HG03520 (cell line): ENCODE measurements around the gene SLC27A4.
"Not testable (repeated sequence)": the region's sequence is repeated elsewhere in the genome, so short reads cannot be mapped to it uniquely, and the experiment has no call there.

Experiments used
- ATAC-seq: cut with Tn5 transposase; IDR thresholded peaks from one replicate; pipeline ENCODE4 v1.9.1; 2021; ENCODE audit warnings: mild to moderate bottlenecking, moderate library complexity; ENCODE audit not compliant: unreplicated experiment

Gene SLC27A4

GRCh38 chr9:128323791-128324190 is 16.5 kb upstream of the SLC27A4 start:
- ATAC-seq, result no peak

- no peak for ATAC-seq
Observed at GRCh38 chr9:128324401-128324800, 15.9 kb upstream of the SLC27A4 start.

DNA sequence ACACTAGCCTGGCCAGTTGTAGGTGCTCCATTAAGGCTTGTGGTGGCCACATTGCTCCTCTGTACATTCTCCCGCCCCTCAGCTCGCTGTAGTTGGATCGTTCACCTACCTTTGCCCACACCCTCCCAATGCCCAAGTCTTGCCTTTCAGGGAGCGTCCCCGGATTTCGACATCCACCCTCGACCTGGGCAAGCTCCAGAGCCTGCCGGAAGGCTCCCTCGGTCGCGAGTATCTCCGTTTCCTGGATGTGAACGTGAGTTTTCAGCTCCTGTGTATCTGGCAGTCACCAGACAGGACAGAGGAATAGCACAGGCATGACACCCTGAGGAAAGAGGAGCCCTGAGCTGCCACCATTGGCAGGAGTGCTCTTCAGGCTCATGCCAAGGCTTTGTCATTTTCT is 14.7 kb upstream of the SLC27A4 start:
- ATAC-seq, result no peak

- ATAC-seq, result no peak
Observed at GRCh38 chr9:128333451-128333869, 6.9 kb upstream of the SLC27A4 start.

DNA sequence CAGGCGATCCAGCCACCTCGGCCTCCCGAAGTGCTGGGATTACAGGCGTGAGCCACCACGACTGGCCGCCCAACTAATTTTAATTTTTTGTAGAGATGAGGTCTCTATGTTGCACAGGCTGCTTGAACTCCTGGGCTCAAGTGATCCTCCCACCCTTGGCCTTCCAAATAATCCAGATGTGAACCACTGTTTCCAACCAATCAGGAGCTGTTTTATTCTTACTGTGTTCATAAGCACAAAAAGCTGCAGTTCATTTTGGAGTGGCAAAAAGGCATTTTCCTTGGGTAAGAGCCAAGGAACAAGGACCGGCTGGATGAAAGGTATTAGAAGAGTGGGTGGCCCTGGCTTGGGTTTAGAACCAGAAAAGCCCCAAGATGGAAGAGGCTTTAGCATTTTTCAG is 5.2 kb upstream of the SLC27A4 start:
- ATAC-seq, result no peak

DNA sequence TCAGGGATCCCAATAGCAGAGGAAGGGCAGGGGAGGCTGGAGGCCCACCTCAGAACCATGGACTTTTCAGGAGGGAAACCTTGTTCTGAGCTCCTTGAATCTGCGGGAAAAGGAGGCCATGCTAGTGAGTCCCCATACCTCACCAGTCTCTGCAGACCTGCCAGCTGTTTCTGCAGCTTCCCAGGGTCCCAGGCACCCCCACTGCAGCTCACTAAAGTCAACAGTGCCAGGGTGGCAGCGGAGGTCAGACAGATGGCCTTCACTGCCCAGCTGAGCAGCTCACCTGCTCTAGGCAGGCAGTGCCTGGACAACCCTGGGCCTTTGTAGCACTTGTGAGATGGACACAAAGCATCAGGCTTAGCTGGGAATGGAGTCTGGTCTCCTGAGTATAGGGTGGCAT is 4.4 kb upstream of the SLC27A4 start:
- no peak for ATAC-seq

GRCh38 chr9:128337936-128338335 is 2.4 kb upstream of the SLC27A4 start:
- ATAC-seq, result no peak

- not testable (repeated sequence) for ATAC-seq
Observed at GRCh38 chr9:128338852-128339614, 1.3 kb upstream of the SLC27A4 start.

DNA sequence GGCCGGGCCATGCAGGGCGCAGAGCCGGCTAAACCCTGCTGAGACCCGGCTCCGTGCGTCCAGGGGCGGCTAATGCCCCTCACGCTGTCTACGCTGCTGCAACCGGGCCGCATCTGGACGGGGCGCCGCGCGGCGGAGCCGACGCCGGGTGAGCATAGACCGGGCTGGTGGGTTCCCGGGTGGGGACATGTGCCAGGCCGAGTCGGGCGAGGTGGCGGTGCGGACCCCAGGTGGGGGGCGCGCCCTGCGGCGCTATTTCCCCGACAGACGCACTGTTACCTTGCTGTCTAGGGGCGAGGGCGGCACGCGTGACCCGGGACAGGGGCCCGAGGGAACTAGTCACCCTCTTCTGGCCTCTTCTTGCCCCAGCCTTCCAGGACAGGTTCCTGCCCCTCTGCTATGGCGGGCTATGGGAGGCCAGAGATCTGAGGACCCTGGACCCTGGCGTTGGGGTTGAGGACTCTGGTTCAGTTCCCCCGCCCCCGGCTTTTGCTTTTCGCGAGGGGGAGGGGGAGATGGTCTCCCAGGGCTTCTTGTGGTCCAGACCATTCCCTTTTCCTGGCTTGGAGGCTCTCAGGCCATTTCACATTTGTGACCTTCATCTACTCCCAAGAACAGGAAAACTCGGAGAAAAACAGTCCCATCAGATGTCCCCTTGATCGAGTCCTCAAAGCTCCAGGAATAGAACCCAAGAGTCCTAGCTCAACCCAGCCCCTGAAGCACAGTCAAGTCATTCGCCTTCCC is 536 bp downstream of the SLC27A4 start:
- ATAC-seq, result peak; percentile 23

DNA sequence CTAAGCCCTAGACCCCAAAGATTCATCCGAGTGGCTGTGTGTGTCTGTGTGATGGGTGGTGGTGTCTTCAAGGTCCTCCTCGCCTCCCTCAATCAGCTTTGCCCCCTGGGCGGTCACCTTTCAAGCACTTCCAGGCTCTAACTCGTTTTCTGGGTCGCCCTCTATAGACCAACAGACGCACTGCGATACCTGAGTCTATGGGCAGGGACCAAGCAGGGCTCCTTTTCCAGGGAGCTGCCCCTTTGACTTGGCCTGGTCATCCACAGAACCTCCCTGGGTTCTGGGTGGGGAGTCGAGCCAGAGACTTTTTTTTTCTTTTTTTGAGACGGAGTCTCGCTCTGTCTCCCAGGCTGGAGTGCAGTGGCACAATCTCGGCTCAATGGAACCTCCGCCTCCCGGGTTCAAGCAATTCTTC is 1.1 kb downstream of the SLC27A4 start:
- no peak for ATAC-seq

DNA sequence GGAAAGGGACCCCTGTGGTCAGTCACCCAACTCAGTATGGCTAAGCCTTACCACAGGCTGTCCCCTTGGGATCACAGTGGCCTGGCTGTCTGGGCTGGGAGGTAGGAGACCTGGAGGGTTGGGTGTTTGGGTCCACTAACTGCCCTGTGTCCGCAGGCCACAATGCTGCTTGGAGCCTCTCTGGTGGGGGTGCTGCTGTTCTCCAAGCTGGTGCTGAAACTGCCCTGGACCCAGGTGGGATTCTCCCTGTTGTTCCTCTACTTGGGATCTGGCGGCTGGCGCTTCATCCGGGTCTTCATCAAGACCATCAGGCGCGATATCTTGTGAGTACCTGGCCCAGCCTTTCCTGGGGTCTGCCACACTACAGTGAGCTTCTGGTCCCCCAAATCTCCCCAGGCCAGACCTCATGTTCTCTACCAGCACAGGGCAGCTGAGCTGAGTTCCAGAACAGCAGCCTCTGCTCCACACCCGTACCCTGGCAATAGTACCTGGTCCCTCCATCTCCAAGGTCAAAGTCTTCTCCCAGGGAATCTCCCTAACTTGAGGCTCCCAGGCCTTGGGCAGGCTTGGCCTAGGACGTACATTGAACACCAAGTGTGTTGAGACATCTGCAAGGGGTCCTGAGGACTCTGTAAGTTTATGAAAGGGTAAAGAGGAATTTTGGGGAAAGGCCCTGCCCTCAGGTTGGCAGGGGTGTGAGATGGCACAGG is 2.8 kb downstream of the SLC27A4 start:
- ATAC-seq, result no peak

DNA sequence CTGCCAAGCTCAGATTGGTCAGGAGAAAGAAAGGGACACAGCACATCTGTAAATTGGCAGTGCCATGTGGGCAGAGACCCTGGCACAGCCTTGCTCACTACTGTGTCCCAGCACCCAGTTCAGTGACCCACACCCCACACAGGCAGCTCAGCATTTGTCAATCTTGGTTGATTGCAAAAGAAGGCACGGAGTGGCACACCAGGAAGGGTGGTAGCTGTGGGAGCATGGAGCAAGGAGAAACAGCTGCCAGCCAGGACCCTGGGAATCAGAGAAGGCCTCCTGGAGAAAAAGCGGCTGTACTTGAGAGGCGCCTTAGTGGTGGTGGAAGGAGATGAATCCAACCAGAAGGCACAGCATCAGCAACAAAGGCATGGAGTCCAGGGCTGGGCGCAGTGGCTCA is 3.5 kb downstream of the SLC27A4 start:
- no peak for ATAC-seq

GRCh38 chr9:128344931-128345605 is 4.7 kb downstream of the SLC27A4 start:
- no peak for ATAC-seq

DNA sequence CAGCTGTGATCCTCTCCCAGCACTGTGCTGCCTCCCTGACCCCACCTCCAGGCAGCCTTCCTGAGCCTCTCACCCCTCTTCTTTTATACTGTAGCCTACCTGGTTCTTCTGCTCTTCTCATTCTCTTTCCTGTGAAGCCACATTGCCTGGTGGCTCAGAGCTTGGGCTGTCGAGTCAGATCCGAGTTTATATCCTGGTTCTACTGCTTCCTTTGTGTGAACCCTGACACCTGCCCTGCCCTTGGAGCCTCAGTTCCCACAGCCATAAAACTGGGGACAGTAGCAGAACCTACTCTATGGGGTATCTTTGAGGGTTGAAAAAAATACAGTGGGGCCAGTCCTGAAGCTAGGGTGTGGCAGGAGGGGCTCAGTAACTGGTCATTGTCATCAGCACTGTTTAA is 8.8 kb downstream of the SLC27A4 start:
- no peak for ATAC-seq

DNA sequence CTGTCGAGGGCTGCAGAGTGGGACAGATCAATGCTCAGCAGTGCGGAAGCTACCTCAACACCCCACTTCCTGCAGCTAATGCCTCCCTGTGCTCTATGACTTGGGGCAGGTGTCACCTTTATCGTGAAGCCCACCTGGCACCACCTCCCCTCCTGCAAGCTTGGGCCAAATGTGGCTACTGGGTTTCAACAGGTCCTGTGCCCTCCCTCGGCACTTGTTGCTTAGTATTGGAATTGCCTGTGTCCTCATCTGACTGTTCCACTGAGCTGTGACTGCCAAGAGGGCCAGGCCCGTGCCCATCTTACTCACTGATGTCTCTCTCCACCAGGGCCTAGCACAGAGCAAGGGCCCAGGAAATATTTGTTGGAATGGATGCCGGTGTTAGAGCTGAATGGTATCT is 9.4 kb downstream of the SLC27A4 start:
- no peak for ATAC-seq

GRCh38 chr9:128355451-128355850 is 15.1 kb downstream of the SLC27A4 start:
- no peak for ATAC-seq

GRCh38 chr9:128358090-128358489 is 17.8 kb downstream of the SLC27A4 start:
- ATAC-seq, result no peak

DNA sequence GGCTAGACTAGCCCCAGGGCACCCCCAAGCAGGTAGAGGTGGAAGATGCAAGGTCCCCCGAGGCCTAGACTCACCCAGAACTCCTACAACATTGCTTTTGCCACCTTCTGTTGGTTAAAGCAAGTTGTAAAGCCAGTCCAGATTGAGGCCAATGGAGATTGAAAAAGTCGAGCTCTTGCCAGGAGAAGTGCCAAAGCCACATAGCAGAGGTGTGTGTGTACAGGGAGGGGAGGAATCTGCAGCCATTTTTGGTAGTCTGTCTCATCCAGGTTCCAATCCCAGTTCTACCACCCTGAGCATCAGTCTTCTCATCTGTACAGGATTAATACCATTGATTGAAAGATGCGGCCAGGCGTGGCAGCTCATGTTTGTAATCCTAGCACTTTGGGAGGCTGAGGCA is 18.5 kb downstream of the SLC27A4 start:
- ATAC-seq, result no peak

GRCh38 chr9:128360826-128361225 is 20.5 kb downstream of the SLC27A4 start:
- ATAC-seq, result no peak

- ATAC-seq, result no peak
Observed at GRCh38 chr9:128361296-128361985, 21.1 kb downstream of the SLC27A4 start.
